HG03280 (cell line): ENCODE data around the gene EFNB1.

Experiments
- ATAC-seq: cut with Tn5 transposase; IDR thresholded peaks from one replicate; pipeline ENCODE4 v1.9.1; 2021; ENCODE audit warnings: mild to moderate bottlenecking, moderate library complexity; ENCODE audit not compliant: unreplicated experiment

EFNB1 gene

DNA sequence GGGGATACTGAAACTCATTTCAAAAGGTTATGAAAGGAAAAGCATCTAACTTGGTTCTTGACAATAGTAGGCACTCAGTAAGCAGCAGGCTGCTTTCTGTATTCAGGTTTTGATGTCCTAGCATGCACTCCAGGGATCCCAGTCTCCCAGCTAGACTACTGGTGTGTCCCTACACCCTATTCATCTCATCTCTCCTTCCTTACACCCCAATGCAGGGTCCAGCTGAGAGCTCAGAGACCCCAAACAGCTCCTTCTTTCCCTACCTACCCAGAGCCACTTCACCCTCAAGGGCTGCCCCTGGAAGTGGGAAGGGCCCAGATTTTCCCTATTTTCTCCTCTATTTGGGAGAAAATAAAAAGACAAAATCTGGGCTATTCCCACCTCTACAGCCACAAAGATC is 1.6 kb upstream of the EFNB1 start:
- no peak for ATAC-seq

DNA sequence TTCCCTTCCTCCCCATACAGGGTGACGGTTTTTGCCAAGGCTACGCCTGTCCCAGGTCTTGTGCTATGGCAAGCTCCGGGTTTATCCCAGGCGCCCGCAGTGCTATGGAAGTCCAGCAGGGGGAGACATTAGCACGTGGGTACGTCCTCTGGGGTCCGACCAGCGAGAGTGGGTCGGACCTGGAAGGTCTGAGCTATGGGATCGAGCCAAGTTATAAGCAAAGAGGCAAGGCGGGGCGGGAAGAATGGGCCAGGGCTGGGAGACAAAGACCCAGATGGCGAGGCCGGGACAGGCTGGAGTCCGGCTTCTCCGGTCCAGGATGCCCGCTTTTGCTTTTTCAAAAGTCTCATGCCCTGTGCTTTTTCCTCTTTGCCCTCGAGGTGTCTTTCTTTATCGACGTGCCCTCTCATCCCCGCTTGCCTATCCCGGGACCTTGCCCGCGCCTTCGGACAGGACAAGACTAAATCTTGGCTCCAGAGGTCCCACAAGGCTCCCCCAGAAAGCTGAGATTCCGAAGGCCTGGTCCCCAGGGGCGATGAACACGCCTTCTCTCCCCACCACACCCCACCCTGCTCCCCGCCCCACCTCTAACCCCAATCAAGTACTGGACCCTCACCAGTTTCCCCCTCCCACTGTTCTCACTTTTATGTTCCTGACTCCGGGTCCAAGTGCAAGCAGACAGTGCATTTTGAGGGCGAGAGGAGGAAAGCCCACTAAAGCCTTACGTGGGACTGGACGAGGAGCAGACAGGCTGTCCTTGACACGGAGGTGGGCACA is 785 bp upstream of the EFNB1 start:
- ATAC-seq: peak; percentile 34

DNA sequence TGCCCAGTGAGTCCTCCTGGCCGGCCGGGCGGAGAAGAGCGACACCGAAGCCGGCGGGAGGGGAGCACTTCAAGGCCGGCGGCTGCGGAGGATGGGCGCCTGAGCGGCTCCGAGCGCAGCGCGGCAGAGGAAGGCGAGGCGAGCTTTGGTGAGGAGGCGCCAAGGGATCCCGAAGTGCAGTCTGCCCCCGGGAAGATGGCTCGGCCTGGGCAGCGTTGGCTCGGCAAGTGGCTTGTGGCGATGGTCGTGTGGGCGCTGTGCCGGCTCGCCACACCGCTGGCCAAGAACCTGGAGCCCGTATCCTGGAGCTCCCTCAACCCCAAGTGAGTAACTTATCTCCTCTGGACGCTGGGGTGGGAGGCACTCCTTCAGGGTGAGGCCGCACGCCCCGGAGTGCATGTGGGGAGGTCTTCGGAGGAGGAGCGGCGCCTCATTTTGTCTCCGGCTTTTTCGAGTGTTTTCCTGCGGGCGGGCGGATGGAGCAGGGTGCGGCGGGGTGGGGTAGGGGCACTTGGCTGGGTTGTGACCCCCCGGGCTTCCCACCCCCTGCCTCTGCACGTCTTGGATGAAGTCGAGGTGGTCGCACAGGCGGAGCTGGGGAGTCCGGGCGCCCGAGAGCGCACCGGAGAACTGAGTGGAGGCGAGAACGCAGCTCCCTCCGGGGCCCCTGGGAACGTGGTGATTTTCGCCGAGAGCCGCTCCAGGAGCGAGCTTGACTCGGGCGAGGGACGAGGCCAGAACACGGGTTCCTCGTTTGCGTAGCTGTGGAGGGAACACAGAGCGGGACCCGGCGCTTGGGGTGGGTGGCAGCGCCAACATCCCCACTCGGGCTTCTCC is 979 bp downstream of the EFNB1 start:
- ATAC-seq: no peak

DNA sequence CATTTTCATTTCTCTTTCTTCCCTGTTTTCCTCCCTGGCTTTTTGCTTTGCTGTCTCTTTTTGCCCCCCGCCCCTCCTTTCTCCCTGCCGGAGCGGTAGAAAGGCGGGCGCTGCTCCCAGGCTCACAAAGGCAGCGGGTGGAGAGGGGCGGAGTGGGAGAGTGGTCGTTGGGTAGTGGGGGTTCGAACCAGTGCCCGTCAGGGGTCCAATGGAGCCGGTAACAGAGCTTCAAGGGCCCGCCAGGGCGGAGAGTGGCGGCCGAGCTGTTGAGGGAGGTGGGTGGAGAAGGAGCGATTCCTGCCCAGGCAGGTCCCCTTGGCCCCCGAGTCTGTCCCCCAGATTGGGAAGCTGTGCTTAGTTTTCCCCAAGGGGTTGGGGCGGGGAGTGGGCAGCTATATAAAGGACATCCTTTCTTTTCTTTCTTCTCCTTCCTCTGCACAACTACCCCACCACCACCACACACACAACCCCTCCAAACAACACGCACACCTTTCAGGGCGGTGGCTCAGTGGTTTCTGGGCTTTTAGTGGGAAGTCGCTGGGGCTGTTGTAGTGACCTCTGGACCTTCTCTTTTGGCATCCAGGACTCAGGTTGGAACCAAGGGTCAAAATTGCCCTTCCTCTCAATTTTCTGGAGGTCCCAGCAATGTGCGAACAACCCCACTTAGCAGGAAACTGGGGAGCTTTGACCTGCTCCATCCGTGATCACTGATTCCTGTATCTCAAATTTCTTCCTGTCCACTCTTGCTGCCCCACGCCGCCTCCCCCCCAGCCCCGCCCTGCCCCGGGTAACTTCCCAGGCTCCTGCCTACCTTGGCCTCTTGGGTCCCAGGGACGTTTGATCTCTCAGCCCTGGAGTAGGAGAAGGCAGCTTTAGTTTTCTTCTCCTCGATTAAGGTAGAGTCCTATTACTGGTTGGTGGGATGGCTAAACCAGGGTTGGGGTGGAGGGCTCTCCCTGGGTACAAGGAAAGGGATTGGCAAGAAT is 1.9 kb downstream of the EFNB1 start:
- no peak for ATAC-seq

DNA sequence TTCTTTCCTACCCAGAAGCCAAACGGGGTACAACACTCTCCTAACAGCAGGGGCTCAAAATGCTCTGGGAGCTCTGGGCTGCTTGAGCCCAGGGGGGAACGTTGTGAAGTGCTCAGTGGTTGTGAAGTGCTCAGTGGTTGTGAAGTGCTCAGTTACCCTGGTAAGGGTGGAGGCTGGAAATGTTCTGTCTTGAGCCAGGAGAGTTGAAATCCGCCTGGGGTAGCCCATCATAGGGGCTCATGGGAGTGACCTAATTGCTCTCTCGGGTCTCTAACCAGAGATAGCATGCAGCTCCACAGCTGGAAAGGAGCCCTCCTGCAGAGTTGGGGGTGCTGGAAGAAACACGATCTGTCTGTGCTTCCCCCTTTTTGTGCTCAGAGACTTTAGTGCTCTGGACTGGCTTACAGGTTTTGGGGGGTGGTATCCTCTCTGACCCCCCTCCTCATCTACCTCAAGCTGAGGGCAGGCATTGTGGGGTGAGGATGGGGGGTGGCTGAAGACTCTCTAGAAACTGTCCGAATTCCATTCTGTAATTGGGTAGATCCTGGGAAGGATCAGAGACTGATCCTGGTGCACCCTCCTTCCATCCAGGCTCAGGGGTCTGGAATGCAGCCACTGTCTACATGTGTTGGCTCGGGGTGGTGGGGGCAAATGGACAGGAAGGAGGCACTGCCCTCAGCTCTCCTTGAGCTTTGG is 2.7 kb downstream of the EFNB1 start:
- ATAC-seq: no peak

DNA sequence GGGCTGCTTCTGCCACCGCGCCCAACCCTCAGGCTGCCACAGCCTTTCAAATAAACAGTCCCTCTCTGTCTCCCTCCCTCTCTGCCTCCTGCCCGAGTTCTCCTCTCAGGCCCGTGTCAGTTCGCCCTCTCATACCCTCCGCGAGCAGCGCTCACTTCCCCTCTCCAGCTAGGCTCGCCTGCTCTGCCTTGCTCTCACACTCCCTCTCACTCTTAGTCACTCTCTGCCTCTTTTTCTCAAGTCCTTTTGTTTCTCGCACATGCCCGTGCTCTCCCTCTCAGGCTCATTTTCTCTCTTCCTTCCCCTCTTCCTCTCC is 3.2 kb downstream of the EFNB1 start:
- ATAC-seq: peak; percentile 33

DNA sequence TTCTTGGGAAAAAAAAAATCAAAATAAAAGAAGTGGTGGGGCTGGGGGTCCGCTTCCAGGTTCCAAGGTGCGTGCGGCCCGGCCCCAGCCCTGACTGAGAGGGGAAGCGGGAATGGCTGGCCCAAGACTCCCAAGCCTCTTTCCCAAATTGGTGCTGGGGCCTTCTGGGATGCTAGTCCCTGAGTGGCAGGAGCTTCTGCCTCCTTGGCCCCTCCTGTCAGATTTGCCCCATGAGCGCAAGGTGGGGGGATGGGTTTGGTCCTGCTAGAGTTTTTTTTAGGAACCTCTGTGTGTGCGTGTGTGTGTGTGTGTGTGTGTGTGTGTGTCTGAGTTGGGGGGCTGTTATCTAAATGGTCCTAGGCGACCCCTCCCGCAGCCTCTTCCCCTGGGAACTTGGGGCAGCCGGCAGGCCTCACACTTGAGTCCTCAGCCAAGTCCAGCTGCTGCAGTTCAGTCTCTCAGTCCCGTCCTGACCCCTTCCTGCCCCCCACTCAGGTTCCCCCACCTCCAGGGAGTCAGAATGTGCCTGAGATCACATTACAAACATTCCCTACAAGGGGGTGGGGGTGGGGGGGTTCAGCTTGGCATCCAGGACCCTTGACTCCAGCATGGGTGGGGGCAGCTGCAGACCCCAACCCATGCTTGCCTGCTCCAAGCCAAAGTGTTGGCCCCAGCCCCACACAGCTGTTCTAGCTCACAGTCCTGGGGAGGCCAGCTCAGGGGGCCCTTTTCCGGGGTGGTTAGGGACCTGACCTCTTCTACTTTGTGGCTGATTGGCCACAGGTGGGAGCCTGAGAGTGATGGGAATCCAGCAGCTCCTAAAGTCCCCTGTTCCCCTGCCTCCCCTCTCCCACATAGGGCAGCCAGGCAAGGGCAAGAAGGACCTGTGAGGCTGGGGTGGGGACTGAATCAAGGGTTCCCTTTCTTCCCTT is 4.0 kb downstream of the EFNB1 start:
- ATAC-seq: no peak

DNA sequence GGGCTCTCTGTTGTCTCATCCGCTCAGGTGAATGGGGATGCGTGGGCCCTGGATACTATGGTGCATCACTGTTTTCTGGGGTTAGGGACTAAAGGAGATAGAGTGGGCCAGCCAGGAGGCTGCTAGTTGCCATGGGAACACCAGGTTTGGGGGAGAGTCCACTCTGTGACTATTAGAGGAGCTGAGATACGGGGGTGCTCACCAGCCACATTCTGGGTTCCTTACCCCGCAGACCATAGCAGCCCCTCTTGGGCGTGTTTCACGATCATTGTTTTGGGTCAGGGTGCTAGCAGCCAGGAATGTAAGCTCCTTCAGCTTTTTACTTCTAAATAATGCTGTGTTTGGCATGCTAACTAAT is 4.6 kb downstream of the EFNB1 start:
- ATAC-seq: no peak

DNA sequence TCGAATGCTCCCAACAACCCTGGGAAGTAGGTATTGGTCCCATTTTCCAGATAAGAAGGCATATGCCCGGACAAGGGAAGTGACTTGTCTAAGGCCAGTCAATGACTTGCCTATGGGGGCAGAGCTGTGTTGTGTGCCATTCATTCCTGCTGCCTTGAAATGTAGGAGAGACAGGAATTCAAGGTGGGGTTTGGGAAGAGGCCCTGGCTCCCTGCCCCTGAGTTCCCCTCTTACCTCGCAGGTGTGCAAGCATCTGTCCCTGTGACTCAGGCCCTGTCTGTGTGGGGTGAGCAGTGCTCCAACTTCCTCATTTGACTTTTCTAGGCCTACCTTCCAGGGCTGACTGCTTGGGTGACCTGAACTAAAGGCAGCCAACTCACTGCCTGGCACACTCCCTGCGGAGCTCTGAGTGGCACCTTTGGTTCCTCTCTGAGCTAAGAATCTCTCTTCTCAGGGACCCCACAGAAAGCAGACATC is 5.1 kb downstream of the EFNB1 start:
- no peak for ATAC-seq

DNA sequence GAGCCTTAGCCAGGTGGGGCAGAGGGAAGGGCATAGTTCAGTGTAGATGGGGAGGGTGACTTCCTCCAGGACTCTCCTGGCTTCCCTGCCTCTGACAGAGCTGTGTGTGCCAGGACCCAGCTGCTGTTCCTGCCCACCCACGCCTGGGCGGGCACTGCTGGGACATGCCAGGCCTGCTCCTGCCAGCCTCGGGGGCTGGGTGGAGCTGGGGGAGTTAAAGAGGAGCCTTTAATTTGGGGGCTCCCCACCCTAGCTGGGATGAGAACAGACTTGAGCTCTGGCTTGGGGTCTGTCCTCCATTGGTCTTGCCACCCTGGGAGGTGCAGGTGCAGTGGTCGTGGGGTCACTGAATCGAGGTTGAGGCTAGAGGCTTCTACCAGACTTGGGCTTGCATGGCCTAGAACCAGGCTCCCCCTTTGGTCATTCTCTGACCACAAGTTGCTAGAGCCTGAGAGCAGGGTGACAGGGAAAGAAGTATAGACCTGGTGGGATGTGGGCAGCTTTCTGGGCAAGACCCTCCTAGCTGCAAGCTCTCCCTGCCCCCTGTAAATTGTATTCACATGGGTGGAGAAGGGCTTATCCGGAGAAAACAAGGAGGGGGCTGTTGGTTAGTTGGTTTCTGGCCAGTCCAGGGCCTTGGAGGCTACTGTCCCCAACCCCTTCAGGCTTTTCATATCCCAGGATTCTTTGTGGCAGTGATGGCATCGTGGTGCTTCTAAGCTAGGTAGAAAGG is 5.7 kb downstream of the EFNB1 start:
- ATAC-seq: no peak

DNA sequence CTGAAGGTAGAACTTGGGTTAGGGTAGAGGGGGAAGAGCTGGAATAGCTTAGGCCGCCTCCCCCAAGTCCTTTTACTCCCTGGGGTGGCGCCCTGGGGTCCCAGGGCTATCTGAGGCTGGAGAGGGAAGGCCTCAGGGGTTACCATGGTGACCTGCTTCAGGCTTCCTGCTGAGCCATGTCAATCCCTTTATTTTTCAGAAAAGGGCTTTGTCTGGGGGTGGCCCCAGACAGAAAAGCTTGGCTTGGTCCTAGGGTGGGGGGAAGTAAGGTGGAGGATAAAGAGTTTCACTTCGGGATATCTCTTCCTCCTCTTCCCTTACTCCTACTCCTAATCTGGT is 6.3 kb downstream of the EFNB1 start:
- no peak for ATAC-seq

DNA sequence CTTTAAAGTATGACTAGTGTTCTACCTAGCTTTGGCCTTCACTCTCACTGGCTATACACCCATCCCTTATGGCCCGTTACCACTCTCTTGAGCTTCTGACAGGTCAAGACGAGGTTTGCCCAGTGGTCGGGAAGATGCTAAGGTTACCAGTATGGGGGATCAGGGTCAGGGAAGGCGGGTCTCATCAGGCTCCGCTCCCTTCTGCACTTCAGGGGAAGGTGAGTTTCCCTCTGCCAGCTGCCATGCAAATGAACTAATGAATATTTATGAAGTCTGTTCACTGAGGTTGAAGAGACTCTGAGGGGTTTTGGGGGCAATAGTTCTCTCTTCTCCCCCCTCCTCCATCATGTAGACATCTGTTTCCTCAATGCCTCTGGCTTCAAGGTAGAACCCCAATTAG is 6.6 kb downstream of the EFNB1 start:
- ATAC-seq: no peak

DNA sequence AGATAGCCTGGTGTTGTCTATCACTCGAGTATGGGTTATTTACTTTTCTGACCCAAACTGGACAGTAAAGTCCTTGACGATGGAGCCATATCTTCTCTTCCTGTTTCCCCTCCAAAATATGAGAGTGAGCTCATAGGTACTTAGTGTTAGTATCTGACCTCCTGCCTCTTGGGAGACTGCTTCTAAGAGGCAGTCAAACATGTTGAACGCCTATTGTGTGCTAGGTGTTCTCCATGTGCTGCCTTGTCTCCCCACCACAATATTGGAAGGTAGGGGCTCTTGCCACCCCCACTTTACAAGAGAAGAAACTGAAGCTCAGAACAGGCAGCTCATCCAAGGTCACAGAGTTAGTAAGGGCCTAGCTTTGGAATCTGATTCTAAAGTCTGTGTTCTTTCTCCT is 8.3 kb downstream of the EFNB1 start:
- ATAC-seq: no peak

DNA sequence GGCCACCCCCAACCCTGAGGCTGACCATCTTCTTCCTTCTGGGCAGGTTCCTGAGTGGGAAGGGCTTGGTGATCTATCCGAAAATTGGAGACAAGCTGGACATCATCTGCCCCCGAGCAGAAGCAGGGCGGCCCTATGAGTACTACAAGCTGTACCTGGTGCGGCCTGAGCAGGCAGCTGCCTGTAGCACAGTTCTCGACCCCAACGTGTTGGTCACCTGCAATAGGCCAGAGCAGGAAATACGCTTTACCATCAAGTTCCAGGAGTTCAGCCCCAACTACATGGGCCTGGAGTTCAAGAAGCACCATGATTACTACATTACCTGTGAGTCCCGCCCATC is 9.7 kb downstream of the EFNB1 start:
- no peak for ATAC-seq

DNA sequence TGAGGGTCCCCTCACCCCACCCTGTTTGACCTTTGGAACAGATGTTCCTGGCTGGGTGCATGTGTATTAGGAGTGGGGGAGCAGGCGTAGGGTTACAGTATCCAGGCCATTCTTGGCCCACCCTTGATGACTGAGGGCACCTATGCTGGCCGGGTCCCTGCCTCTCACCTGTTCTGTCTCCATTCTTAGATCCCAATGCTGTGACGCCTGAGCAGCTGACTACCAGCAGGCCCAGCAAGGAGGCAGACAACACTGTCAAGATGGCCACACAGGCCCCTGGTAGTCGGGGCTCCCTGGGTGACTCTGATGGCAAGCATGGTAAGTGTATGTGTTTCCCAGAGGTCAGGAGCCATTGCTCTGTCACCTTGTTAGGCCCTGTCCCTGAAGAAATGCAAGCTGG is 10.9 kb downstream of the EFNB1 start:
- ATAC-seq: no peak

DNA sequence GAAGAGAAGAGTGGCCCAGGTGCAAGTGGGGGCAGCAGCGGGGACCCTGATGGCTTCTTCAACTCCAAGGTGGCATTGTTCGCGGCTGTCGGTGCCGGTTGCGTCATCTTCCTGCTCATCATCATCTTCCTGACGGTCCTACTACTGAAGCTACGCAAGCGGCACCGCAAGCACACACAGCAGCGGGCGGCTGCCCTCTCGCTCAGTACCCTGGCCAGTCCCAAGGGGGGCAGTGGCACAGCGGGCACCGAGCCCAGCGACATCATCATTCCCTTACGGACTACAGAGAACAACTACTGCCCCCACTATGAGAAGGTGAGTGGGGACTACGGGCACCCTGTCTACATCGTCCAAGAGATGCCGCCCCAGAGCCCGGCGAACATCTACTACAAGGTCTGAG is 11.4 kb downstream of the EFNB1 start:
- no peak for ATAC-seq

DNA sequence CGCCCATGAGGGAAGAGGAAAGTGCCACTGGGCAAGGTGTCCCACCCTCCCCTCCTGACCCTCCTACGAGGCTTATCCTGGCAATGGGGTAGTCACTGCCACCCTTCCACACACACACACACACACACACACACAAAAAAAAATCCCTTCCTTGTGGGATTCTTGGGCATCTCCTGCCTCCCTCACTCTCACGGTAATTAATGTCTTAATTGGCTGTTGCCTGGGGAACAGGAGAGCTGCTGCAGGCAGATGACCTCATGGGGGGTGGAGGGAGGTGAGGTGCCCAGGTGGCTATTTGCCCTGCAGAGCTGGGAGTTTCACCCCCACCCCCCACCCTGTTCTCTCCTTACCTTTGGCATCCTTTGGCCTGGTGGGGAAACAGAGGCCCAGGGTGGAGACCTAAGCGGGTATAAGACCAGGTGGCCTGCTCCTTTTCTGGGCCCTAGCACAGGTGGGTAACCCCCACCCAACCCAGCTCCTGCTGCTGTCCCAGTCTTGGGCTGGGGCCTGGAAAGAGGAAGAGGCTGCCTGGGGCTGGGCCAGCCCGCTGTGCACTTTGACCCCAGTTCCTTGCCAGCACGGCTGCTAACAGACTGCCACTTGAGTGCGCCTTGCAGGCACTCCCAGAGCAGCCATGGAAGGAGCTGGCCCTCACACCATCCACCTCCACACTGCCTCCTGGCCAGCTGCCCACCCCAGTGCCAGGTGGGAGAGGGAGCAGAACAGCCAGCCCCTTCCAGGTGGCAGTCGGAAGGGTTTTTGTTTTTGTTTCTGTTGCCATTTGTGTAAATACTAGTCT is 12.6 kb downstream of the EFNB1 start:
- no peak for ATAC-seq

DNA sequence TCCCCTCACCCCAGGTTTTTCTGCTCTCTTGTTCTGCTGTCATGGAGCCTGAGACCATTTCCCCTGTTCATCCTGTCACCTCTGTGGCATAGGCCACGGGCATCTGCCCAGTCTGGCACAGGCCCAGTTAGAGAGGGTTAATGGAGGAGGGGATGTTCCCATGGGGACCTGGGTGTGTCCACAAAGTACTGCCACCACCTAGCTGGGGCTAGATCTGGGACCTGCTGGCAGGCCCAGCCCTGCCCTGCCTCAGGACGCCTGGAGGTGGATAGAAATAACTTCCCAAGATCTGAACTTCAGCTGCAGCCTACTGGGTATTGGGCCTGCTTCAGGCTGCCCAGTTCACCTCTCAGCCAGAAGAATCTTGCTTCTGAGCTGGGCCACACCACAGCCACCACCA is 13.5 kb downstream of the EFNB1 start:
- no peak for ATAC-seq
